HG03095 (cell line): Measurements from ENCODE around the gene NR2E1.

Source experiments
- ATAC-seq: cut with Tn5 transposase; IDR thresholded peaks from one replicate; pipeline ENCODE4 v1.9.1; 2021; ENCODE audit warnings: moderate library complexity; ENCODE audit not compliant: unreplicated experiment

NR2E1 gene

DNA sequence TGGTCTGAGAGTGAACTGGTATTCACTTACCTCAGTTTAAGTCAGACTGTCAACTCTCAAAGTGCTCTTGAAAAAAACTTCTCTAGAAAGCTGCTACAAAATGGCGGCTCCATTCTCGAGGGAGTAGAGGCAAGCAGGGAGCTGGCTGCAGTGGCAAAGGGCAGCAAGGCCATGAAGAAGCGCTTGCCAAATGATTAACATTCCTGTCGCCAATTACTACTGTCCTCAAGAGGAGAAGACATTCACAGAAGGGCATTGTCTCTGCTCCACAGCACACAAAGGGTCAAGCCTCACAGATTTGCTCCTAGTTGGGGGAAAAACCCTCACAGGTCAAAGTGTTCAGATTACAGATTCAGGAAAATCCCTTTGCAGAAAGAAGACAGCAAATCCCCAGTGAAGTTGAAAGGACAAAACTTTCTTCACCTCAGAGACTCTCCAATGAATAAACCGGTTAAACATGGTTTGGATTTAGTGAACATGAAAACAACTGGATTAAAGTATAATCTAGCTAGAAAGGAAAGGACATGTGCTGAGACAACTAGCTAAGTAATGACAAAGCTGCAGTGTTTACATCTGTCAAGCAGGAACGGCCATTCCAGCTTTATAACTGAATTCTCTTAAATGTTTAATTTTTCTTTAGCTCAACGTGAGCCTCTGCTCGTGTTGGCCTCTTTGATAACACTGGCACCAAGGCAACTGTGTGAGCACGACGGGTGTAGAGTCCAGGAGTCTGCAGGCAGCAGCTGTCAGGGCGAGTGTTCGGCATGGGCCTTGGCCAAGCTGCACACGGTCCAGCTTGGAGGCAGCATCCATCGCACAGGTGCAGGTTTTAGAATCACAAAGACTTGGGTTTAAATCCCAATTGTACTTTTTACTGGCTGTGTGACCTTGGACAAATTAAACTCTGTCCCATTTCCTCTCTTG is 37.6 kb downstream of the NR2E1 start:
- peak; percentile 57 for ATAC-seq

DNA sequence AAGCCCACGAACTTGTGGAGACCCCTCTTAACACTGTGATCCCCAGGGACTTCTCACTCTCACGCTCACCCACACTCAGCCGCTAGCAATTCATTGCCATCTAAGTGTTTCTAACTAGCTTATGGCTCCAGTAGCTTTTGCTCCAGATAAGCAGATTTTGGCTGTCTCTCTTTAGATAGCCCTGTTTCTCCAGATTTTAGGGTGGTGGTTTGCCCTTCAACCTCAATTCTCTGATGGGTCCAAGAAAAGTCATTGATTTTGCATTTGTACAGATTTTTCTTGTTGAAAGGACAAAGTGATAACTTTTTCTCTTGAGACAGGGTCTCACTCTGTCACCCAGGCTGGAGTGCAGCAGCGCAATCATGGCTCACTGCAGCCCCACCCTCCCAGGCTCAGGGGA is 41.2 kb downstream of the NR2E1 start:
- no peak for ATAC-seq

DNA sequence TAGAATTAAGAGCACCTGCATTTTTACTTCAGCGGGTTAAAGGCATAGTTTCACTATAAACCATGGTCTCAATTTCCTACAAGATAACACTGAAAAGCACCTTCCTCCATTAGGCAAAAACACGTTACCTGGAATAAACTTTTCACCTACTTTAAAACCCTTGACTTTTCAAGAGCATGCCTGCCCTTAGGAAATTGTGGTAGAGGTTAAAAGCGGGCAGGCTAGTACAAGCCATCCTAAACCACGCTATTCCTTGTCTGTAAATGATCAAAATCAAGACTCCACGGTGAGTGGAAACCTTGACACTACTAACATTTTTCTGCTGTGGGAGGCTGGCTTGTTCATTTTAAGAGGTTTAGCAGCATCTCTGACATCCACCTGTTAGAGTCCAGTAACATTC is 43.9 kb downstream of the NR2E1 start:
- ATAC-seq: no peak

DNA sequence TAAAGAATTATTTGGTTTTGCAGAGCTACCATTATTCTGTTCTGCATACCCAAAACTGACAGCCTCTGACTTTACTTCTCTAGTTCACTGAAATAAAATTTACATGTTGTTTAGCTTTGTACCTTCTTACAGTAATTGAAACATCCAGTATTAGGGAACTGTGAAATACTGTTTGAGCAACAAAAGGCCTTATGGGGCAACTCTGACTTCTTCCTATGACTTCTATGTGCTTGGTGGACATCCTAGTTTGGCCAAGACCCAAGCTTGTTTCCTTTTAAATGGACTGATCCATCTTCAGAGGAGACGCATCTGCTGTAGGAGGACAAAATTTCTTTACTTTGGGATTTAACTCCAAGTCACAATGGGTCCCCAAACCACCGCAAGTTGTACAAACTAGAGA is 44.7 kb downstream of the NR2E1 start:
- no peak for ATAC-seq

DNA sequence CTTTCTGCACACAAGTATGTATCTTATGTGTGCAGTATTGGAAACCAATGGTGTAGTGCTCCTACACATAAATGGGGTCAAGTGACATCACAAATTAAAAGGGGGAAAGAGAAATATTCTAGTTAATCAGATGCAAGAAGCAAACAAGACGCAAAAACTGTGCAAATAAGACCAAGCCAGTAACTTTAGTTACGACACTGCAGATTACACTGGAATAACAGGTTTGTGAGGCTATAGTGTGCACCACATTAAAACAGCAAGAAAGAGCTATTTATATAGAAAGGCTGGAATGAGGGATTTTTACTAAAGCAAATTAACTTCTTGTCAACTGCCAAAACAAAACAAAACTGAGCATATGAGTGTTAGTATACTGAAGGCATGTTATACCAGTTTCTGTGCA is 45.8 kb downstream of the NR2E1 start:
- no peak for ATAC-seq

DNA sequence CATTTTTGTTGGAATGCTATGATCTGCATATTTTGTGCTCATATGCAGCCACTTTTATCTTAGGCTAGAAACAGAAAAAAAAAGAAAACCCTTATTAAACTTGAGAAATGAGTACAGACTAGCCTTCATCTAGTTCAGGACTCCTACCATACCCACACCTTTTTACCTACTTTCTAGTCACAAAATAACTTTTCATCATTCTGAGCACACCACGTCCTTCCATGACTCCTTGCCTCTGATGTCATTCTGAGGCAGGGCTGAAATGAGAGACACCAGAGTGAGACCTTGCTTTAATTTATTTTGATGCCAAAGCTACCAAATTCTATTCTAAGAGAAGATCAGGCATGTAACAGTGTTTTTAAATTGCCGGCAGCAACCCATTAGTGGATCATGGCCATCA is 56.2 kb downstream of the NR2E1 start:
- ATAC-seq: no peak

DNA sequence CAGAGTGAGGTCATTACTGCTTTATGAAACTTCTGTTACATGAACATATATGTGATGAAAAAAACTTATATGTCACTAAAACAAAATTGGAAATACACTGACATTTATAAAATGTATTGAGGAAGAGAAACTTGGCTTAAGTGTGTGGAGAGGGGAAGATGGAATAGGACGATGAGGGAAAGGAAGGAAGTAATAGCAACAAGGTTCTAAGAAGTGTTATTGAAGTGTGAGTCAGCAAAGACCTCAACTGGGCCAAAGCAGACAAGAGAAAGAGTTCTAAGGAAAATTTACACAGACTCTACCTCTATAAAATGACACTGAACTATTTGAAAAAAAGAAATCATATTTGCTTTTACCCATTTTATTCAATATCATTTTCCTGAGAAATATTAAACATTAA is 56.7 kb downstream of the NR2E1 start:
- ATAC-seq: no peak

DNA sequence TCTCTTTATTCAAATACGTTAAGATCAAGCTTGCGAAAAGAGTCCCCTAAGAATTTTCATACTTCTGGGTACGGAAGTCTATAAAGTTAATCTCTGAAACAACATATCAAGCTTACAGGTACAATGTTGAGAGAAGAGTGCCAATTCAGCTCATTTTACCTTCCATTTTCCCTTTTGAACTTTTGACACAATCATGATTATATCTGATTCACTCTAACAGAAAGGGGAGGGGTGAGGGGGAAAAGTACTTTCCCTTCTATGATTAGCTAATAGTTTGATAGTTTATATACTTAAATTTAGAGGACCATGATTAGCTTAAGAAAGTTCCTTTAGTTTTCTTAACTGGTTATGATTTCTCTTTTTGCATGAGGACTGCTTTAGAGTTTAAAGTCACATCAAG is 61.5 kb downstream of the NR2E1 start:
- ATAC-seq: no peak

DNA sequence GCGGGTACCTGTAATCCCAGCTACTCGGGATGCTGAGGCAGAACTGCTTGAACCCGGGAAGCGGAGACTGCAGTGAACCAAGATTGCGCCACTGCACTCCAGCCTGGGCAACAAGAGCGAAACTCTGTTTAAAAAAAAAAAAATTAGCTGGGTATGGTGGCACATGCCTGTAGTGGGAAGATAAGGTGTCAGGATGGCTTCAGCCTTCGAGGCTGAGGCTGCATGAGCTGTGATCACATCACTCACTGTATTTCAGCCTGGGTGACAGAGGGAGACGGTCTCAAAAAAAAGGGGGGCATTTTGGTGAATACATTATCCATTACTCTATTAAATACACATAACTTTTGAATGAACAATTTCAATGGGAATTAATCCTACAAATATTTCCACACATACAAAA is 62.6 kb downstream of the NR2E1 start:
- no peak for ATAC-seq

DNA sequence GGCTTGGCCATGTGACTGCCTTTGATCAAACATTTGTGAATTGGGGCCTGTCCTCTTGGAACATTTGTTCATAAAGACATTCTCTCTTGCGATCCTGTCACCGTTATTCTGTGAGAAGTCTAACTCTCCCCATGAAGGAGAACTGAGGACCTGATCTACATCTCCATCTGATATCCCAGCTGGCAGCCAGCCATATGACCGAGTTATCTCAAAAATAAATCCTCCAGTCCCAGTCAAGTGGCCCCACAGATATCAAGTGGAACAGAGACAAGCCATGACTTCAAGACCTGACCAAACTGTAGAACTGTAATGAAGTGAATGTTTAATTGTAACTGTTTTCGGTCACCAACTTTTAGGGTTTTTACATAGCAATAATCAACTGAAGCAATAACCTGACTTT is 69.3 kb downstream of the NR2E1 start:
- no peak for ATAC-seq

DNA sequence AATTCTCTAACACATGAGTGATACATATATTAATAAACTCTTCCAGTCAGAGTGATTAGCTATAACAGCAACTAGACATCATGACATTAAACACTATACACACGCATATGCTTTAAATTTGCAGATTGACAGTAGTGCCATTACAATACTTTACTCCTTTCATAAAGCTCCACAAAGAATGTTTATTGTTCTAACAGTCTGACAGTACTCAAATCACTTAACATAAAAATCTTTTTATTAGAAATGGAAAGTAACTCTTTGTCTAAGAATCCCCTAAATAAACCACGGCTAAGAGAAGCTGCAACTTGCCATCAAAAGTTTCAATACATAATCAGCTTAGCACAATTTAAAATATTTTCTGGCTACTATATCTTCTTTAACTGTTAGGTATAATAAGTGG is 71.0 kb downstream of the NR2E1 start:
- ATAC-seq: no peak

DNA sequence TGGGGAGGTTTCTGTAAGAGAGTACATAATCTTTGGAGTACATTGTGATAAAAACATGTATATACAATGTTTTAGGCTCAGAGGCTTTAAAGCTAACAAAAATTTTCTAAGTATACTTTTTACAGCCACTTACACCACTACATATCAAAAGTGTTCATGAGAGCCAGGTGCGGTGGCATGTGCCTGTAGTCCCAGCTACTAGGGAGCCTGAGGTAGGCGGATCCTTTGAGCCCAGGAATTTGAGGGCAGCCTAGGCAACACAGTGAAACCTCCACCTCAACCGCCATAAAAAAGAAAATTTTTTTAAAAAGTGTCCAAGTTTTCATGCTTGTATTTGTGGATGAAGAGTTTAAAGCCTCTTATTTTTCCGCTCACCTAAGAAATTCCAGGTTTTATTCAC is 72.5 kb downstream of the NR2E1 start:
- no peak for ATAC-seq
